SHP77 (cell line): ENCODE measurements around the gene CHRNA4.

ENCODE experiments used
- DNase-seq, 2 experiments: peaks; one replicate each; lab custom pipeline; 2025; lab: John Stamatoyannopoulos, UW

The CHRNA4 gene

DNA sequence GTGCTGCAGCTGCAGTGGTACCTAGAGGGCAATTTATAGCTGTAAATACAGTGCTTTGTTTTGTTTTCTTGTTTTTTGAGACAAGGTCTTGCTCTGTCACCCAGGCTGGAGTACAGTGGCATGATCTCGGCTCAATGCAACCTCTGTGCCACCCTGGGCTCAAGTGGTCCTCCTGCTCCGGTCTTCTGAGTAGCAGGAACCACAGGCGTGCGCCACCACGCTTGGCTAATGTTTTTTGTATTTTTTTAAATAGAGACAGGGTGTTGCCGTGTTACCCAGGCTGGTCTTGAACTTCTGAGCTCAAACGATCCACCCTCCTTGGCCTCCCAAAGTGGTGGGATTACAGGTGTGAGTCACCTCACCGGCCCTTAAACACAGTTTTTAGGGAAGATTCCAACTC lies 26.8 kb downstream of the CHRNA4 start:
- DNase-seq, result no peak

DNA sequence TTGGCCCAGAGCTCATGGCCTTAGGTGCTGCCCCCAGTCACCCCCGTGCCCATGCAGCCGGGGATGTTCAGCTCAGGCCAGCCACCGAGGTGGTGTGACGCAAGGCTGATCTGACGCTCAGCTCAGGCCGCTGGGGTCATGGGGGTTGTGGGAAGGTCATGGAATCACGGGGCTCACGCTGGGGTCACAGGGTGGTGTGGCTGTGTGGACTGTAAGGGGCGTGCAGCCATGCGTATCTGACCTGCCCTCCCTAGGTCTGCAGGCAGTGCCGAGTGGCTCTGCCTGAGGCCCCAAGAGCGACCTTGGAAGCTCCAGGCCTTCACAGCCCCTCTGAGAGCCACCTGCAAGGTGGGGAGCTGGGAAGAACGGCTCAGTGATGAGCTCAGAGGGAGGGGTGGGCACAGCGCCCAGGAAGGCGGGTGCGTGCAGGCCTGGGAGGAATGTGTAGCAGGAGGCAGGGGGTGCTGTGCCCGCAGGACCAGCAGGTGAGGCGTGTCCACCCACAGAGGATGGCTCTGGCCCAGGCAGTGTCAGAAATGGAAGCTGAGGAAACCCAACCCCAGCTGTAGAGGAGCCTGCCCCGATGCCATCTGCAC lies 27.8 kb downstream of the CHRNA4 start:
- DNase-seq, result no peak

DNA sequence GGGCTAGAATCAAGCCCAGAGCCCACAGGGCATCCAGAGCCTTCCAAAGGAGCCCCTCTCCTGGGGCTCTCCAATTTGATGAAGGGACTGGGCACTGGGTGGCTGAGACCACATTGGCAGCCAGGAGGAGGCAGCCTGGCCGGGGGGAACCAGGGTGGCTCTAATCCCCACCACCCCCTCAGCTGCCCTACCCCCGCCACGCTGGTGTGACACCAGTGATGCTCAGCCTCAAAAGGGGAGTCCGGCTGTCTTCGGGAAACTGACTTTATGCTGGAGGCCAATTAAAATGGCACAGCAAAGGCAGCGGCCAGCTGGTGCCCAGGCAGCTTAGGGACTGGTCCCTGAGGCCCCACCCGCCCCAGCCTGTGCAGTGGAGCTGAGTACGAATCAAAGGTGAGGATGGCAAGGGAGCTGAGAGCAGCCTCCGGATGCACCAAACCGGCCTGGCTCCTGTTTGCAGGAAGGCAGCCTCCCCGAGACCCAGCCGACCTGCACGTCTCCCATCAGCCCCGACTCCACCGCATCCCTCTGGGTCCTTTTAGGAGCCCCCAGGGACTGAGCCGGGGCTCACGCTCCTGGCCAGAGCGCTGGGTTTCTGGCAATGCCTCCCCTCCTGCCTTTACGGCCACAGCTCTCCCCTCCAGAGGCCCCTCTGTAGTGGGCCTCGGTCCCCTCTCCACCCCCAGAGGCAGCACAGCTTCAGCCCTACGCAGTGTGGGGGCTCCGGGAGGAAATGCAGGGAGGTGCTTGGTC lies 28.5 kb downstream of the CHRNA4 start:
- no peak for DNase-seq

DNA sequence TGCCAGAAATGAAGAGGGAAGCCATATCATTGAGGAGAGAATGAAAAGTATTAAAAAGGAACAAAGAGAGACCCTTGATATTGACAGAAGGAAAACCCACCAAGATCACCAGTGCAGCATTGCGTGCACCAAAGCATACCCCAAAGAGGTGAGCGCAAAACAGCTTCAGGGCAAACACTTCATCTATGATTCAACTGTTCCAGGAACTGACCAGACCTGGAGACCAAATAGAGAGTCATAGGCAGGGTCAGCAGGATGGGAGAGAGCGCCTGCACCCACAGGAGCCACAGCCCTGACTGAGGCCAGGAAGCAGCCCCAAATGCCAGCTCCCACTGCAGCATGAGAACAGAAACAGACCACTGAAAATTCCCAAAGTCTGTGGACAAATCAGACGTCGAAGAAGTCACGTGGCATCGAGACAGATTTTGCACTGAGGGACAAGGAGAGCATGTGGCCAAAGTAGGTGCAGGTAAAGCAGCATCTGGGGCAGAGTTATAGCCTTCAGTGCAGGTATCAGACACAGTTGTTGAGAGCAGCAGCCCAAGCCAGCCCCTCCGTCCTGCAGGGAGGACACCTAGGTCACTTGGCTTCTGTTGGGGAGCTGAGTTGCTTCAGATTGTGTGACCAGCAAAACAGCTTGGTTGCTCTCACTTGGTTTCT lies 29.3 kb downstream of the CHRNA4 start:
- no peak for DNase-seq

DNA sequence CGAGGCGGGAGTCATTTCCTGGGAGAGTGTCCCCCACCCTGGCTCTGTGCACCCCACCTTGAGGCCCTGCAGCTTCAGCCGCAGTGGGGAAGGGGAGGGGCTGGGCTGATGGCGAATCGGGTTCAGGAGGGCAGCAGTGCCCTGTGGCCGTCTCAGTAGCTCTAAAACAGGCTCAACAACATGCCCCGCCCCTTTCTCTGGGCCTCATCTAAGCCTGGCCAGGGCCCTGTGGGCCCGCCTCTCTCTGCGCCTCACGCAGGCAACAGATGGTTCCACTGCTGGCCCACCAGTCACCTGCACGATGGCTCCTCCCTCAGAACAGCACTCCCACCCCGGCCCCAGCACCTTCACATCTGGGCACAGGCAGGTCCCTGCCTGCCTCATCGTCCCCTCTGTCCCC lies 30.2 kb downstream of the CHRNA4 start:
- no peak for DNase-seq

DNA sequence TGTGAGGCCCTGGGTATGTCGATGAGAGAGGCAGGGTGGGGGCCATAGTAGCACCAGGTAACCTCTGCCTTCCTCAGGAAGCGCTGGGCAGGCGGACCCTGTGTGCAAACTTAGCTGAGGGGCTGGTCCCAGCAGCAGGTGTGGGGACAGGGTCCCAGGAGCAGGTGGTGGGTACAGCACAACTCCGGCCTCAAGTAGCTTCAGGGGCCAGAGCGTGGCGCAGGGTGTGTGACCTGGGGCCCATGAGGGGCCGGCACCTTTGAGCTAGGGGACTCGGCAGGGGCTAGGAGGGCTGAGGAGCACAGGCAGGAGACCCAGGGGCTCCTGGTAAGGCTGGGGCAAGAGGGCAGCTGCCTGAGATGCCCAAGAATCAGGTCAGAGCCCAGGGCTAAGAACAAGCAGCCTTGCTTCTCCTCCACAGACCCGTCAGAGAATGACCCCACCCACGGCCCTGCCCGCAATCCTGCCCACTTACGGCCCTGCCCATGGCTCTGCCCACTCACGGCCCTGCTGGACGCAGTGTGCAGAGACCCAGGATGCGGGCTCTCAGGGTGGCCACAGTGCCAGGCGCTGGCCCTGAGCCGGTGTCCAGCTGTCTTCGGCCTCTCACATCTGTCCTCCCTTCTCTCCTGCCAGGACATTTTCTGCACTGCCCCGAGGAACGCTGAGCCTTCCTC lies 30.9 kb downstream of the CHRNA4 start:
- no peak for DNase-seq

DNA sequence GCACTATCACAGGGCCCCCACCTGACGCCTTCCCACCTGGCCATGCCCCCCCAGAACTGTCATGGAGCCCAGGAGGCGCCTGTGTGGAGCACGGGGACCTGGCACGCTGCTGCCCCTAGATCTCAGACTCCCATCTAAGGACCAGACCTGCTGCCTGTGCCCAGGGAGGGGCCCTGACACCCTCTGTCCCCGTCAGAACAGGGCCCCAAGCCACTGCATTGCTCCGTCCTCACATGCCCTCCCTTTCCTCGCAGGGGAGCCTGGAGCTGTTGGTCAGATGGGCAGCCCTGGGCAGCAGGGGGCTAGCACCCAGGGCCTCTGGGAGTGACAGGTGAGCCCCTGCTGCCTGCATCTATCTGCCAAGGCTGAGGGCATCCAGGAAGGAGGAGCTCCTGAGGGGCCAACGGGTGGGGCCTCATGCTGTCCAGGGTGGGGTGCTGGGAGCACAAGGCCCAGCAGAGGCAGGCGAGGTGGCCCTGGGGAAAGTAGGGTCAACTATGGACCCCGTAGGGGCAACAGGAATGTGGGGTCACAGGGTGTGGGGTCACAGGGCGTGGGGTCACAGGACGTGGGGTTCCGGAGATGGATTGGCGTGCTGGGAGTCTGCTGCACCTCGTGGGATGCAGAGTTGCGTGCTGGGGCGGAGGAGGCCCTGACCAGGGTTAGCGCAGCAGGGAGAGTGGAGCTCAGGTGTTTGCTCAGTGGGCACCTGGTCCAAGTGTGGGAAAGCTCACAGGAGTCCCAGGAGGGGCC lies 31.6 kb downstream of the CHRNA4 start:
- DNase-seq, result no peak

DNA sequence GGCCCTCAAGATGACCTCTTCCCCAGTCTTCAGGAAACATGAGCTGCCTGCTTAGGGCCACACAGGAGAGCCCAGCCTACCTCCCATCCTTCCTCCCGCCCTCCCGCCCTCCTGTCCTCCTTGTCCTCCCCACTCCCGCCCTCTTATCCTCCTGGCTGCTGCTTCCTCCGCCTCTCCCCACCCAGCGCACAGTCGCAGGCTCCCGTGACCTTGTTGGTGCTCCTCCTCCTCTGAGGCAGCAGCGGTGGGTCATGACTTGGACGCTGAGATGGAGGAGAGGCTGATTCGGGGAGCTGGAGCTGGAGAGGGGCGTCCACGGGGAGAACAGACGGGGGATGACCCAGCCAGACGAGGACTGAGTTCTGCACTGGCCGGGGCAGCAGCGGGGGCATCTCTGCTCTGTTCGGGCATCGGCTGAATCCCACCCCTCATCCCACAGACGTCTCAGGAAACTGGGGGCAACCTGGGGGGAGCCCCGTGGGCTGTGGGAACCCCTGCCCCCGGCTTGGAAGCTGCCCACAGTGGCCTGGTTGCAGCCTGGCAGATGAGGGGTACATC lies 32.4 kb downstream of the CHRNA4 start:
- no peak for DNase-seq

DNA sequence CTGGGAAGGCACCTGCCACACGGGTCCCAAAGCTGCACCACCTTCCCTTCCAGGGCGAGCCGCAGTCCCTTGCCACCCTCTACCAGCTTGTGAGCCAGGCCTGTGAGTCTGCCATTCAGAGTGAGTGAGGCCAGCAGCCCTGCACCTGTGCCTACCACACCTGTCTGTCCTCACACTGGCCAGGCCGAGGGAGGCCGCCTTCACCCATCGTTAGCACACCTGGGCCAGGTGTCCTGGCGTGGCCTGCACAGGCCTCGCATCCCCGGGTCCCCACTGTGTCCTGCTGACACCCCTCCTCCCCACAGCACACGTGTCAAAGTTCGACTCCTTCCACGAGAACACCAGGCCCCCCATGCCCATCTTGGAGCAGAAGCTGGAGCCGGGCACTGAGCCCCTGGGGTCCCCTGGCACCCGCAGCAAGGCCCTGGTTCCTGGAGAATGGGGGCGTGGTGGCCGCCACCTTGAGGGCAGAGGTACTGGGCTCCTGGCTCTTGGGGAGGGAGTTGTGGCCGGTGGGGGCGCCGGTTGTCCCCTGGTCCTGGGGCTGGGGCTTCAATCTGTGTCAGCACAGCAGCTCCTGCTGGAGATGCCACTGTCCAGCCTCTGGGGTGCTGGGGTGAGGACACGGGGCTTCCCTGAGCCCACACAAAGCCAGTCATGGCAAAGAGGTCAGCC lies 33.0 kb downstream of the CHRNA4 start:
- DNase-seq, result no peak

DNA sequence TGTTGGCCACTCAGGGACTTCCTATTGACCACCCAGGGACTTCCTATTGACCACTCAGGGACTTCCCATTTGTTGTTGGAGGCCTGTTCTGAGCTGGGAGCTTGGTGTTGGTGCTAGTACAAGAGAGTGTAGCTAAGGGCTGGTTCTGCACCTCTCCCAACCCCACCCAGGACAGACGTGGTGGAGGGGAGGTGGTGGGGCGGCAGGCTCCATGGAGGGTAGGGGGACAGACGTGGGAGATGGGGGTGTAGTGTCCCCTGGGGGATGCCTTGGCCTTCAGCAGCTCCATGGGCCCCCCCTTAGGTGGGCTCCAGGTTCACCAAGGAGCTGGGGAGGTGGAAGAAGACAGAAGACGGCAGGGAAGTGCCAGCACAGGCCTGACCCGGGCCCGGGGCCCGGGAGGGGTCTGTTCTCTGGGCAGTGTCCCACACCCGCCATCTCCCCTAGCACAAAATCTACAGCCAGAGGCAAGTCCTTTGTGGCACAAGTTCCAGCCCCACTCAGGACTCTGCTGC lies 33.9 kb downstream of the CHRNA4 start:
- no peak for DNase-seq

DNA sequence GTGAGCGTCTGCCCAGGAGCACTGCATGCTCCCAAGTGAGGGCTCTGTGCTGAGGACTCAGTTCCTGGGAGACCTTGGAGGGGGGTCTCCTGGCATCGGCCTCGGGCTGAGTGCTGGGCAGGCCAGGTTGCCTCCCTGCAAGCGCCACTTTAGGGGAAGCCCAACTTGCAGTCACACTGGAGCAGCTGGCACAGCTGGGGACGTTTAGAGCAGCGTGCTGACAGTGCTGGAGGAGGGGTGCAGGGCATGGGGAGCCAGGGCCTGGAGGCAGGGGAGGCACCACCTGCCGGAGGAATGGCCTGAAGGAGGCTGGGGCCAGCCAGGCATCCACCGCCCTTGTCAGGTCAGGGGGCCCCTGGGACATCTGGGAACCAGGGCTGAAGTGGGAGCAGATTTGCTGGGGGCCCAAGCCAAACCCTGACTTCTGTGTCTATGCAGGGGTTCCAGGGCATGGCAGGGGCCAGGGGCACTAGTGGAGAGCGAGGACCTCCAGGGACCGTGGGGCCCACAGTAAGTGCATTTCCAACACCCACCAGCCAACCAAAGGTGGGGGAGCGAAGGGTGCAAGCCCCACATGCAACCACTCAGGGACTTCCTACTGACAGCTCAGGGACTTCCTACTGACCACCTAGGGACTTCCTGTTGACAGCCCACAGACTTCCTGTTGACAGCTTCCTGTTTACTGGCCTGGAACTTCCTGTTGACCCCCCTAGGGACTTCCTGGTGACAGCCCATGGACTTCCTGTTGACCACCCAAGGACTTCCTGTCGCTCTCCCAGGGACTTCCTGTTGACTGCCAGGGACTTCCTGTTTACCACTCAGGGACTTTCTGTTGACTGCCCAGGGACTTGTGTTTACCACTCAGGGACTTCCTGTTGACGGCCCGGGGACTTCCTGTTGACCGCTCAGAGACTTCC lies 34.6 kb downstream of the CHRNA4 start:
- no peak for DNase-seq

DNA sequence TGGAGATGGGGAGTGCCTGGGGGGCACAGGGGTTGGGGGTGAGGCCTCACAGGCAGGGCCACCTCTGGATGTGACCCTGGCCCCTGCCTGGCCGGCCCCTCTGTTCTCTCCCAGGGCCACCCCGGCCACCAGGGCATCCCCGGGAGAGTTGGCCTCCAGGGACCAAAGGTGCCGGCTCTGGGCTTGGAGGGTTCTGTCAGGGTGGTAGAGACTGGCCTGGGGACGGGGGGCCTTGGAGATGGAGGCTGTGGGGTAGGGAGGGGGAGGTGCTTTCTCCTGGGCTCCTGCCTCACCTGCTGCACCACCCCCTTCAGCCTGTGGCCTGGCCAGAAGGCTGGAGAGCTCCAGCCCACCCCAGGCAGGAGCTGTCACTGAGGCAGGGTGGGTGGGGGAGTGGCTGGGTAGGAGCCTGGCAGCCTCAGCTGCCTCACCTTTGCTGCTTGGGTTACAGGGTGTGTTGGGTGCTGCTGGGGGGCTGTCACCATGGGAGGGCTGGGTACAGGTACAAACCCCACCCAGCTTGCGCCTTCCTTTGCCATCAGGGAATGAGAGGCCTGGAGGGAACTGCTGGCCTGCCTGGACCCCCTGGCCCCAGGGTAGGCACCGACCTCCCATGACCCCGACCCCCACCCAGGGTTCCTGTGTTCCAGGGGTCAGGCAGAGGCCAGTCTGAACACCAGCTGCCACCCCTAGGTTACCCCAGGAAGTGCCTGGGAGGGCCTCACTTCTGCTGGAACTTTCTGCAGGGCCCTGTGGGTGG lies 35.4 kb downstream of the CHRNA4 start:
- no peak for DNase-seq

DNA sequence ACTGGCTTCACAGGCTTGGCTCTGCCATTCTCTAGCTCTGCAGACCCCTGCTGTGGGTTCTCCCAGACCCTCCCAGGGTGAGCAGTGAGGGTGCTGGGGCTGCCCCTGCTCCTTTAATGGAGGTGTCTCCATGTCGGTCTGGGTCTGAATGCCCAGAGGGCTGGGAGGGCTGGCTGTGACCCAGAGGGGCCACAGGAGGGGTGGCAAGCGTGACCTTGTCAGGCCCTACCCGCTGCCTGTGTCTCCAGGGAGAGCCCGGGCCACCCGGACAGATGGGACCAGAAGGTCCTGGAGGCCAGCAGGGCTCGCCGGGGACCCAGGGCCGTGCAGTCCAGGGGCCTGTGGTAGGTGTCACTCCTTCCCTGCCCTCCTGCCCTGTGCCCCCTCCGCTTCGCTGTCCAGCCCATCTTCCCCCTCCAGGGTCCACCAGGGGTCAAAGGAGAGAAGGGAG lies 36.1 kb downstream of the CHRNA4 start:
- DNase-seq, result no peak

DNA sequence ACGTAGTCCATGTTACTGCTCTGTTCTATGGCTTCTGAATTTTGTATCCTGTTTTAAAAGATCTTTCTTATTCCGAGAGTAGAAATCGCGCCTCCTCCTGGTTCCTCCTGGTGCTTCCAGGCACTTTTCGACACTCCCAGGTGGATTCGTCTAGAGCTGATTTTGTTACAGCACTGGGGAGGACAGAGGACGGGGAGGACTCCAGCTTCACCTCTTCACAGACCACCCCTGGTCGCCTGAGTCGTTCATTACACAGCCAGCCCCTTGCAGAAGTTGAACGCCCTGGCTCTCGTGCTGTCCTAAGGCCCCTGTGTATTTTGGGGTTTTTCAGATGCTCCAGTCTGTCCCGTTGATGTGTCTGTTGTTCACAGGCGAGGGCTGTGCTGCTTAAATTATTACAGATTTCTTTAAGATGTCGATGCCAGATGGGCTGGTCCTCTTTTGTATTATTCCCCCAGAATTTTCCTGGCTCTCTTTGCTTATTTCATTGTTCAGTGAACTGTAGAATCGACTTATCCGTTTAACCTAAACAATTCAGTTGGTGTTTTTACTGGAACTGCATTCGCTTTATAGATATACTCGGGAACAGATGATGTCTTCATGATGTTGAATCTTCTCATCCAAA lies 37.7 kb downstream of the CHRNA4 start:
- no peak for DNase-seq

DNA sequence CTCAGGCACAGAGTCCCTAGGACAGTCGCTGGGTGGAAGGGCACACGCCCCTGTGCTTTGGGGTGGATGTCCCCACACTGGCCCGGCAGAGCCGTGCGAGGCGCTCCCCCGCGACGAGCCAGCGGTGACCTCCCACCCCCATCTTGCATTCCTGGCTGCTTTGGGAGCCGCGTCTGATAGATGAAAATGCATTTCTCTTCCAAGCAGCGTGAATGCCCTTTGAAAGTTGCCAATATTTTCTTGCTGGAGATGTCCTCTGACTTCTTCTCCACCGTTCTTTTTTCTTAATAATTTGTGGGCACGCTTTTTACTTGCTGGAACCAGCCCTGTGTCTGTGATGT lies 38.2 kb downstream of the CHRNA4 start:
- DNase-seq, result no peak

DNA sequence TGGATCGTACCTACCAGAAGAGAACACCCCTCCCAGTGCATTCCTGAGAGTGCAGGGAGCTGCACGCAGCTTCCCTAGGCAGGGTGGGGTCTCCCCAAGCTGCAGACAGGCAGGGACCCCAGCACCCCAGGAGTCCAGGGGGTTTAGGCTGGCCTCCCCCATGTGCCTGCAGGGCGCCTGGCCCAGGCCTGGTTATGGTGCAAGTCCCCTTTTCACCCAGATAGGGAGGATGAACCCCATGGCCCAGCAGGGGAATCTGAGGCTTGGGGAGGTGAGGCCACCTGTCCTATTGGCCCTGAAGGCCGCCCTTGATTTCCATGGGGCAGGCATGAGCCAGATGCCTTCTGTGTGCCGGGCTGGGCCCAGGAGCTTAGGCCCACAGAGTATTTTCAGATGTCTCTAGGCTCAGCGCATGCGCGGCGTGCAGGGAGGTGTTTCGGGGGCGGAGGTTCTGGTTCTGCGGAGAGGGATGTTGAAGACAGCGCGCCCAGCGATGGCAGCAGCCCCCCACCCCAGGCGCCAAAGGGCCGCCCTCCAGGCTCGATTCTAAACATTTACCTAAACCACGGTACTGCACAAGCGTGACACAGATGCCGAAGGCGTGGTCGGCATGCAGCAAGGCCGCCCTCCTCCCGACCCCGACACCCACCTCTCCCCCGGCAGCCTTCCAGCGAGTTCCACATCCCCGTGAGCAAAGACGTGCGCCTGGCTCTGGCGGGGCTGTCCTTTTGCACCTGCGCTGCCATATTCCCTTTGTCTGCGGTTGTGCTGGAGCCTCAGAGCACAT lies 38.8 kb downstream of the CHRNA4 start:
- DNase-seq, result no peak

DNA sequence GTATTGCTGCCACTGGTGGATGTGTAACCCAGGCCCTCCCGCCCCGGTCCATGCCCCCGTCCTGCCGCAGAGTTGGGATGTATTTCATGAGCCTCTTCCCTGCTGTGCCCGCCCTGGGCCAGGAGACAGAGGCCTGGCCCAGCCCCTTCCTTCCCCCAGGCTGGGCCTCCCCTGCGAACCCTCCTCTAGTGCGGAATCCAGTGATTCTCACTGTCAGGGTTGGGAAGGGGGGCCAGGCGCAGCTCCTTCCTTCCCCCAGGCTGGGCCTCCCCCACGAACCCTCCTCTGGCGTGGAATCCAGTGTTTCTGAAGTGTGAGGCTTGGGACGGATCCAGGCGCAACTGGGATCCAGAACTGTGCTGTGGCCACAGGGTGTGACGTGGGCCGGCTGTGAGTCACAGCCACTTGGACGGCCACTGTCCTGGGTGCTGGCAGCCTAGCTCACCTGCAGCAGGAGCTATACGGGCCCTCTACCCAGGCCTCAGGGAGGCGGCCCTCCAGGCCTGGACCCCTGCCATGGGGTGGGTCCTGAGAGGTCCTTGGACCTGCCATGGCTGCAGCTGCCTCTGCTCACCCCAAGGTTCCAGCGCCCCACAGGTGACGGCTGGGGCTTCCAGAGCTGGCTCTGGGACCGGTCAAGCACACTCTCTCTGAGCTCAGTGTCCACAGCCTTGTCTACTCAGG lies 39.9 kb downstream of the CHRNA4 start:
- no peak for DNase-seq
